Amniotic epithelial cell (primary cell): Measurements from ENCODE around the gene PDPK1.
"Not testable (repeated sequence)": the region's sequence is repeated elsewhere in the genome, so short reads cannot be mapped to it uniquely, and the experiment has no call there.

Experiments used
- DNase-seq: peaks from one replicate; pipeline ENCODE4 v3.0.0-alpha.2; 2010; ENCODE audit warnings: low read depth

Gene PDPK1

GRCh38 chr16:2540912-2541311 lies 3.1 kb downstream of the PDPK1 start:
- DNase-seq, result not testable (repeated sequence)

DNA sequence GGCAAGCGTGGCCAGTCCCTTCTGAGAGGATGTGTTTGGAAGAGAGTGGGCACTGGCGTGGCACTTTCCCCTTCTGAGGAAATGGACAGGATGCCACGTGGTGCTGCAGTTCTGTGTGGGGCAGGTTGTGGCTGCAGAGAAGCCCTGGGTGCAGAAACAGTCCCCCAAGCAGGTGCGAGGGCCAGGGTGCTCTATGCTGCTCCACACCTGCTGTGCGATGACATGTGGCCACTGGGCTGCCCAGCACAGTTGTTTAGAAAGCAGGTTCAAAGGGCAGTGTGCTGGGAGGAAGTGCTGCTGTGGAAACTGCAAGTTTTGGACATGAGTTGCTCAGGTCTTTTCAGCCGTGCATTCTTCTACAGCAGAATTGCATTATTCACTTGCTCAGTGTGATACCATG lies 3.6 kb downstream of the PDPK1 start:
- not testable (repeated sequence) for DNase-seq

DNA sequence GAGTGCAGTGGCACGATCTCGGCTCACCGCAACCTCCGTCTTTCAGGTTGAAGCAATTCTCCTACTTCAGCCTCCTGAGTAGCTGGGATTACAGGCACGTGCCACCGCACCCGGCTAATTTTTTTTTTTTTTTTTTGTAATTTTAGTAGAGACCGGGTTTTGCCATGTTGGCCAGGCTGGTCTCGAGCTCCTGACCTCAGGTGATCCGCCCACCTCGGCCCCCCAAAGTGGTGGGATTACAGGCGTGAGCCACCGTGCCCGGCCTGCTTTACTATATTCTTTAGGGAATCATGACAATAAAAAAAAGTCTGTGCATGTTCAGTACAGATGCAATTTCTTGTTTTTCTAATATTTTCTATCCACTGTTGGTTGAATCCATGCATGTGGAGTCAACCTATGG lies 6.0 kb downstream of the PDPK1 start:
- not testable (repeated sequence) for DNase-seq

GRCh38 chr16:2550283-2550878 lies 12.6 kb downstream of the PDPK1 start:
- not testable (repeated sequence) for DNase-seq

- DNase-seq, result peak; percentile 47
Observed at GRCh38 chr16:2551420-2551889, 13.6 kb downstream of the PDPK1 start.

- not testable (repeated sequence) for DNase-seq
Observed at GRCh38 chr16:2554709-2555425, 17.0 kb downstream of the PDPK1 start.

GRCh38 chr16:2557150-2557549 lies 19.3 kb downstream of the PDPK1 start:
- not testable (repeated sequence) for DNase-seq

DNA sequence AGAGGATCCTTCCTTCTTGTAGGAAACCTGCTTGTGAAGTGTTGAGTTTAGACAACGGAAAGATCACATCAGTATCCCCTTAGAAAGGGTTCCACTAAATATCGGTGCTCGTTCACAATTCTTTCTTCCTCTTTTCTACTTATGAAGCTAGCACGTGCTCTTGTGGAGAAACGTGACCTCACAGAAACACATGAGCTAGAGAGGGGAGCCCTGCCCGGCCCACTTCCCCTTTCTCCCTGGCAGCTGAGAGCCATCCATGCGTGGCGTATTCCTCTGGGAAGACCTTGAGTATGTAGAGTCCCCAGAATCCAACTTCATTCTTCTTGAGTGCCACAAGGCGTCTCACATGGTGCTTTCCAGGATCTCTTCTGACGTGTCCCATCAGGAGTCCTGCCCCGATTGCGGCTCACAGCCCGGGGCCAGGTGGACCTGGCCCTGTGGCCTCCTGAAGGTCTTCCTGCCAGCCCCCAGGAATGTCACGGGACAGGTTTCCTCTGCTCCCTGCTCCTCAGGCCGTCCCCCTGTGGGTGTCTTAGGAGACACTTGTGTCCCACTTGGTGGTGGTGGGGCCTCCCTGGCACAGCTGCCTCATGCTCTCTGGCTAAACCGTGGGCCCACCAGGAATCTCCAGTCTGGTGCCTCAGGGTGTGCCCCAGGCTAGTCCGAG lies 22.4 kb downstream of the PDPK1 start:
- DNase-seq, result not testable (repeated sequence)

- DNase-seq, result not testable (repeated sequence)
Observed at GRCh38 chr16:2560798-2561133, 22.9 kb downstream of the PDPK1 start.

GRCh38 chr16:2567506-2567905 lies 29.7 kb downstream of the PDPK1 start:
- not testable (repeated sequence) for DNase-seq

- not testable (repeated sequence) for DNase-seq
Observed at GRCh38 chr16:2568573-2568972, 30.8 kb downstream of the PDPK1 start.

DNA sequence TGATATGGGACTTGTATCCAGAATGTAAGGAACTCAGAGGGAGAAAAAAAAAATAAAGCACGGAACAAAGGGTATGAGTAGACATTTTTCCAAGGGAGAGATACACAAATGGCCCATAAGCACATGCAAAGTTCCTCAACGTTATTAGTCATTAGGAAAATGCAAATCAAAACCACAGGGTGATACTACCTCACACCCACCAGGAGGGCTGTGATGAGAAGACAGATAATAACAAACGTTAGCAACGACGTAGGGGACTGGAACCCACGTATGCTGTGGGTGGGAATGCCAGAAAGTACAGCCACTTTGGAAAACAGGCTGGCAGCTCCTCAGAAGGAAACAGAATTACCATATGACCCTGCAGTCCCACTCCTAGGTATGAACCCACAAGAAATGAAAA lies 34.9 kb downstream of the PDPK1 start:
- not testable (repeated sequence) for DNase-seq

DNA sequence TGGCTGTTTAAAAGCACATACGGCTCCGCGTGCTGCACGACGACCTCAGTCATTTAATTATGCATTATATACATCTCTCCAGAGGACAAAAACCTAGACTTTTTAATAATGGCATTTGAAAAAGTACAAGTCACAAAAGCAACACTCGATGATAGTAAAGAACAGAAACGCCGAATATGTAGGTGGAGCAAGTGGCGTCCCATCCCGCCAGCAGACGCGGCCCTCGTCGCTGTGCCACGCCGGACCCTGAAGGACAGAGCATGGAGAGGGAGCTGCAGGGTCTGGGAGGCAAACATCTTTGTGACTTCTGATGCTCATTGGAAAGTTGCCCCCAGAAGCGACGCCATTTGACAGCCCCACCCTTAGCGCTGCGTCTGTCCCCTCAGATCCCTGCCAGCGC lies 38.0 kb downstream of the PDPK1 start:
- not testable (repeated sequence) for DNase-seq

GRCh38 chr16:2577044-2577443 lies 39.2 kb downstream of the PDPK1 start:
- not testable (repeated sequence) for DNase-seq

DNA sequence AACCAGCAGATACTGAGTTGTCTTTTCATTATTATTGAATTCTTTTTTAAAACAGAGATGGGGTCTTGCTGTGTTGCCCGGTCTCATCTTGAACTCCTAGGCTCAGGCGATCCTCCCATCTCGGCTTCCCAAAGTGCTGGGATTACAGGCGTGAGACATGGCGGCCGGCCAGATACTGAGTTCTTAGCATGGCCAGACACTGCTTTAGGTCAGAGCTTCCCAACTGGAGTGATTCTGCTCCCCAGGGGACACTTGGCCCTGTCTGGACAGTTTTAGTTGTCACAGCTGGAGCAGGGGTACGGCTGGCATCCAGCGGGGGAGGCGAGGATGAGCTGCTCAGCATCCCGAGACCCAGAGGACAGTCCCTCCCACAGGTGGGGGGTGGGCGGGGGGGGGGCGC lies 41.1 kb downstream of the PDPK1 start:
- DNase-seq, result not testable (repeated sequence)

- peak; percentile 10 for DNase-seq
Observed at GRCh38 chr16:2580143-2580542, 42.3 kb downstream of the PDPK1 start.

DNA sequence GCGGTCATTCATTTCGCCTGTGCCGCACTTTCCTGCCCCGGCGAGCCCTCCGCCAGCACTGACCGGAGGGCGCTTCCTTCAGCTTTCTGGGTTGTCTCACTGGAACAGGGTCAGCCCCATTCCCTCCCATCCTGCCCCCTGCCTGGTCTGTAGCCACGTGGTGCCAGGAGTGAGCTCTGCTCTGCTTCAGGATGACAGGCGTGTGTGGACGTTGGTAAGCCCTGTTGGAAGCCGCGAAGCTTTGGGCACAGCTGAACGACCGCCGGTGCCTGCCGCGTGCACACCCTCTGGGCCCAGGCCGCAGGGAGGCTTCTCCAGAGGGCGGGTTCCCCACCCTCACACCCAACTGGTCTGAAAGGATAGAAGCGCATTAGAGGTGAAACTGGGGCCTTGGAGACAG lies 43.0 kb downstream of the PDPK1 start:
- not testable (repeated sequence) for DNase-seq

DNA sequence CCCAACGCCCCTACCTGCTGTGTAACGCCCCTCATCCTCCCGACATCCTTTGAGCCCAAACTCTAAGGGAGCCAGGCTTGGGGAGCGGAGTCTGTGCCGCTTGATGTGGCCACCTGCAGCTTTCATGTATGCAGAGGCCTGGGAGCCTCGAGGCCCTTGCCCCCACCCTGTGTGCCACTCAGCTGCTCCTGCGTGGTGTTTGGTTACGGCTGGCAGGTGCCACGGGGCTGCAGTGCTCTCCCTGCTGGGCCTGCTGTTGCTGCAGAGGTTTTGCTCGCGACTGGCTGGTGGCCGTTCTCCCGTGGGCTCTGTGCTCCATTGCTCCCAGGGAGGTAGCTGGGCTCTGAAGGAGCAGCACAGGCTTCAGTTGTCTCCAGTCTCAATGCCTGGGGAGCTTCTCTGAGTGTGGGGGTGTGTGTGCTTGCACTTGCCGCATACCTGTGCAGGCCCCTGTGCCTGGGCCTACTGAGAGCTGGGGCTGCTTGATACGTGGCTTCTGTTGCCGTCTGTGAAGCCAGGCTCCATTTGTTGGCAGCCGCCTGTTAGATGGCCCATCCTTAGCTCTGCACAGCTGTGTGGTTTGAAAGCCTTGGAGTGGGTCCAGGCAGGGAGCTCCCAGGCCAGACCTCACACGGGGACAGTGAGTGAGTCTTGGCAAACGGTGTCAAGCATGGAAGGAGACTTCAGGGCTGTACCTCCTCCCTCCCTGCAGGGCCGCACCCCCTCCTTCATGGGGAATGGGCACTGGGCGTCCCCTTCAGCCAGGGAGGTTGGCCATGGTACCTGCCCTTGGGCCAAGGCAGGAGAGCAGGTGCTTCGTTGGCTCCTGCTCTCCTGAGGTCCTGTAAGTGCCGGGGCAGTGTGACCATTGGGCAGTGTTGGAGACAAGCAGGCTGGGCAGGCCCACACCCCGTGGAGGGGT lies 47.2 kb downstream of the PDPK1 start:
- DNase-seq, result no peak

DNA sequence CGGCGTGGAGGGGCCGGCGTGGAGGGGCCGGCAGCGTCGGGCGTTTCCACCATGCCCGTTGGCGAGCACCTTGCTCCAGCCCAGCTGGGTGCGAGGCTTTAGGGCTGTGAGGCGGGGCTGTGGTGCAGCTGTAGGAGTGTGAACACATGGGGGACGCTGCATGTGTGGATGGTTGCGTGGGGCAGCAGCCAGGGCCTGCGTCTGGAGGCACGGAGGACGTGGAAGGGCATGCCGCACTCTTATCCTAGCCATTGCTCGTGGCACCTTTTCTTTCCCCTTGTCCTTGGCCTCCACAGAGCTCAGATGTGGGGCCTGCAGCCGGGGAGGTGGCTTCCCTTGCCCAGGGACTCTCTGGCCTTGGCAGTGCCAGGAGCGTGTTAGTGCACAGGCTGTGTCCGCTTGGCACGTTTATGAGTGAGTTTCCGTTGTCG lies 47.8 kb downstream of the PDPK1 start:
- no peak for DNase-seq

GRCh38 chr16:2586241-2586640 lies 48.4 kb downstream of the PDPK1 start:
- DNase-seq, result no peak

DNA sequence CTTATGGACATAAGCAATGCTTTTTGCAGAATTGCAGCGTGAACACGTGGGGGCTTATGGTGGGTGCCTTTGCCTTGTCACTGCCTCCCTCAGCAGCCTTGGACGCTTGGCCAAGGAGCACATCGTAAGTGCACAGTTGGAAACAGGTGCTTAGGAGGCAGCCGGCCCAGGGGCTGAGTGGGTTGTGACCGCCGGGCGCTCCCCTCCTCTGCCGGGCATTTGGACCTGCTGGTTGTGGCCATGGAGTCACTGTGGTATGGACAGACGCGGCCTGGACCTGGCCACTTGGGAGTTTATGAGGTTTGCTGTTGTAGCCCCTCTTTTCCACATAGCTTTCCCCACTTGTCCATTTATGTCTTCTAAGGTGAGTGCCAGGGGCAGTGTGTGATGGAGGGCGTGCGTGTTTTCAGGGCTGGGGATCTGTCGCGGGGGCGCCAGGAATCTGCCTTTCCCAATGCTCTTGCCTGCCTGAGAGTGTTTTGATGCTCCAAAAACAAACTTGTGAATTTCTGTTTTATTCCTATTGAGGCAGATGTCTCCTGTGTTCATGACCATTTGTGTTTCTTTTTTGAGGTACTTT lies 49.2 kb downstream of the PDPK1 start:
- DNase-seq, result no peak
